A549 (cell line): ENCODE results near the gene LACTB. TPM values are rescaled to one million over a fixed set of nuclear protein-coding genes. Genes with fewer than 3 reads are reported as not detected.

ENCODE experiments used
- ATAC-seq, 2 experiments: fragments of 200-7000 bp in 1 of 2; fragments of >200 bp in 1 of 2; cut with Nextera tagmentation in 1 of 2; cut with Tn5 transposase in 1 of 2; 3 replicates each; pipeline versions ENCODE4 v1.8.0 to v1.9.1; 2018 to 2020; ENCODE audit warnings: mild to moderate bottlenecking in 1 of 2, moderate library complexity in 1 of 2
- CTCF ChIA-PET: fragments of 300-600 bp; sonication (Branson Sonifier 250); formaldehyde crosslinking; extraction: SDS; loops from one replicate; lab custom pipeline; 2021; ENCODE audit warnings: antibody characterized with exemption, inconsistent platforms; lab: Yijun Ruan, JAX
- POLR2A ChIA-PET: fragments of 350-600 bp; formaldehyde crosslinking; extraction: SDS; loops from one replicate; lab custom pipeline; 2021; ENCODE audit warnings: antibody characterized with exemption, inconsistent platforms; lab: Yijun Ruan, JAX
- DNase-seq, 2 experiments: peaks; one replicate each; pipeline versions ENCODE4 v3.0.0 to v3.0.0-alpha.2; 2011 to 2016; ENCODE audit warnings: low read depth in 1 of 2, low spot score in 1 of 2
- FAIRE-seq: peaks from 2 replicates; lab custom pipeline; 2011; peaks lifted over from hg19 to GRCh38; lab: Jason Lieb, UNC
- H3K27ac ChIP-seq, 2 experiments: fragments of >200 bp; sonication (Bioruptor Twin); formaldehyde crosslinking; 3 replicates each; pipeline ENCODE4 v1.5.1; 2016 to 2017
- H3K4me1 ChIP-seq: fragments of >200 bp; sonication (Bioruptor Twin); formaldehyde crosslinking; 3 replicates; pipeline ENCODE4 v1.6.1; 2016
- H3K4me2 ChIP-seq: fragments of >200 bp; sonication (Bioruptor Twin); formaldehyde crosslinking; 3 replicates; pipeline ENCODE4 v1.6.1; 2016
- H3K4me3 ChIP-seq: fragments of >200 bp; sonication (Bioruptor Twin); formaldehyde crosslinking; 3 replicates; pipeline ENCODE4 v1.5.1; 2016
- H3K9me3 ChIP-seq: fragments of >200 bp; sonication (Bioruptor Twin); formaldehyde crosslinking; 3 replicates; pipeline ENCODE4 v1.6.1; 2016
- ATOH8 ChIP-seq: fragments of 250-450 bp; sonication (Bioruptor Pico); IDR thresholded peaks from 2 replicates; pipeline ENCODE4 v1.5.0; 2020; ENCODE audit warnings: low read depth, mild to moderate bottlenecking, moderate library complexity
- BCL3 ChIP-seq: fragments of >200 bp; sonication (Bioruptor Twin); formaldehyde crosslinking; IDR thresholded peaks from 3 replicates; pipeline ENCODE4 v1.6.1; 2016
- CHD4 ChIP-seq: fragments of 200-600 bp; sonication (generic); IDR thresholded peaks from 2 replicates; pipeline ENCODE4 v1.6.1; 2016; ENCODE audit warnings: antibody characterized with exemption, mild to moderate bottlenecking, borderline replicate concordance
- FOSL2 ChIP-seq, 2 experiments: fragments of 450-650 bp in 1 of 2; fragments of >200 bp in 1 of 2; sonication (Bioruptor Twin) in 1 of 2; formaldehyde crosslinking; IDR thresholded peaks; 2 replicates each; pipeline versions ENCODE4 v1.5.0 to v1.6.1; 2016 to 2020; ENCODE audit warnings: mild to moderate bottlenecking in 1 of 2, moderate library complexity in 1 of 2
- FOXS1 ChIP-seq: fragments of 250-450 bp; sonication (Bioruptor Pico); IDR thresholded peaks from 2 replicates; pipeline ENCODE4 v1.5.0; 2020; ENCODE audit warnings: mild to moderate bottlenecking, moderate library complexity
- HEYL ChIP-seq: fragments of 250-450 bp; sonication (Bioruptor Pico); IDR thresholded peaks from 2 replicates; pipeline ENCODE4 v1.8.0; 2021; ENCODE audit warnings: mild to moderate bottlenecking, moderate library complexity
- HOXA7 ChIP-seq: fragments of 250-450 bp; sonication (Bioruptor Pico); IDR thresholded peaks from 2 replicates; pipeline ENCODE4 v1.5.0; 2020; ENCODE audit warnings: mild to moderate bottlenecking, moderate library complexity
- JUN ChIP-seq, 2 experiments: fragments of >200 bp; sonication (Bioruptor Twin); formaldehyde crosslinking; IDR thresholded peaks; 2 replicates in 1 of 2; 3 replicates in 1 of 2; pipeline ENCODE4 v1.6.1; 2016 to 2017
- JUNB ChIP-seq: fragments of >200 bp; sonication (Bioruptor Twin); formaldehyde crosslinking; IDR thresholded peaks from 2 replicates; pipeline ENCODE4 v1.6.1; 2016
- KDM1A ChIP-seq: fragments of 200-600 bp; sonication (generic); IDR thresholded peaks from 2 replicates; pipeline ENCODE4 v1.6.1; 2016; ENCODE audit warnings: low read depth, mild to moderate bottlenecking
- MAX ChIP-seq: IDR thresholded peaks from 2 replicates; pipeline ENCODE4 v1.6.1; 2012
- NFE2L2 ChIP-seq: fragments of 150-350 bp; conservative IDR thresholded peaks from 2 replicates; pipeline ENCODE4 v1.6.1; 2014; ENCODE audit warnings: low read length
- PHF8 ChIP-seq: fragments of 200-600 bp; sonication (generic); IDR thresholded peaks from 2 replicates; pipeline ENCODE4 v1.6.1; 2016; ENCODE audit warnings: low read depth, mild to moderate bottlenecking, antibody characterized with exemption, moderate library complexity, borderline replicate concordance
- POLR2A ChIP-seq: IDR thresholded peaks from 2 replicates; pipeline ENCODE4 v1.6.1; 2012; ENCODE audit warnings: mild to moderate bottlenecking, low read length
- RAD21 ChIP-seq, 2 experiments: fragments of >200 bp in 1 of 2; sonication (Bioruptor Twin) in 1 of 2; formaldehyde crosslinking in 1 of 2; IDR thresholded peaks in 1 of 2; conservative IDR thresholded peaks in 1 of 2; 2 replicates in 1 of 2; 3 replicates in 1 of 2; pipeline ENCODE4 v1.6.1; 2012 to 2018; ENCODE audit warnings: inconsistent platforms in 1 of 2
- RCOR1 ChIP-seq: fragments of 150-350 bp; IDR thresholded peaks from 2 replicates; pipeline ENCODE4 v1.6.1; 2014; ENCODE audit warnings: antibody characterized with exemption, low read length, low read depth
- RFX5 ChIP-seq: fragments of 450-650 bp; IDR thresholded peaks from 2 replicates; pipeline ENCODE4 v1.7.1; 2014; ENCODE audit warnings: antibody characterized with exemption, mild to moderate bottlenecking, moderate library complexity
- TP53 ChIP-seq: fragments of 250-450 bp; sonication (Bioruptor Pico); IDR thresholded peaks from 2 replicates; pipeline ENCODE4 v1.5.0; 2021; ENCODE audit warnings: mild to moderate bottlenecking, moderate library complexity
- ZNF302 ChIP-seq: fragments of 250-450 bp; sonication (Bioruptor Pico); IDR thresholded peaks from 2 replicates; pipeline ENCODE4 v1.9.0; 2021; ENCODE audit warnings: inconsistent platforms, mild to moderate bottlenecking, moderate library complexity
- ZSCAN20 ChIP-seq: fragments of 250-450 bp; sonication (Bioruptor Pico); IDR thresholded peaks from 2 replicates; pipeline ENCODE4 v1.8.0; 2022; ENCODE audit warnings: mild to moderate bottlenecking, moderate library complexity
- WGBS: methylation state at CpG from one replicate; pipeline ENCODE4 v1.1.6; 2017; ENCODE audit errors: missing lambda C conversion rate; 5-methylcytosine and 5-hydroxymethylcytosine counted together
- polyA plus RNA-seq, 4 experiments: library from polyadenylated mRNA; depleted of rRNA in 3 of 4; stranded (reverse); fragments of >200 nt; fragmentation: RNase III in 1 of 4; extraction: RNeasy Plus Mini Kit Qiagen cat#74134 plus additional on column Dnase treatment in 1 of 4; gene quantifications; 2 replicates in 3 of 4; 3 replicates in 1 of 4; pipeline ENCODE4 v1.2.3, GENCODE V29; 2011 to 2017

The LACTB gene
- polyA plus RNA-seq, 2 of the 4 experiments (the other 2 are of a cell fraction) = 56.5 to 59.6 TPM

DNA sequence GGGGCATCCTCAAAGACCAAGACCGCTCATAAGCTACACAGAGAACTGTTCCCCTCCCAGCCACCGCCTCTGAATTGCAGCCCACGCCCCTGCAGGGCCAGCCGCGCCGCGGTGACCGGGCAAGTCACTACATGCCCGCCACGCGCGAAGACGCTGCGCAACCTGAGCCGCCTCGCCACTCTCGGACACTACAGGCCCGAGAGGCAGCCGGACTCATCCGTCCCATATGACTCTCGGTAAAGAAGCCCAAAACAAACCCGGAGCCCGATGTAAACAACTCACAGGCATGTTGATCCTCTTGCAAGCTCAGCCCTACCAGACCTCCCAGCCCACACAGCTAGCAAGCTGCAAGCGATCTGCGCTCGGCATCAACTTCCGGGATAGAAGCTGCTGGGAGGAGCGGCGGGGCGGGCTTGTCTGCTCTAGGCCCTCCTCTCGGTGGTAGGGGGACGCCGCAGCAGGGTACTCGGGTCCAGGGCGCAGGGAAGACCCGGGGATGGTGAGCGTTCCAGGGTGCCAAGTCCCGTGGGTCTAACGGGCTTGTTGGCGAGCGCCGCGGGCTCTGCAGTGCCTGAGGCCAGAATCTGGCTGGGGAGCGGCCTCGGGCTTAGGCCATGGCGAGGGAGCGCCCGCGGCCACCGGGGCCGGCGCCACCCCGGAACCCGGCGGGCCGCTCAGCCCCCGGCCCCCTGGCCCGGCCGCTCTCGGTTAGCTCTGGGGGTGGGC, 35.6 kb downstream of the LACTB start, which contains the start of gene RPS27L (continued):
- TF ChIP-seq MAX (peak; percentile 92), POLR2A (peak; percentile 93), BCL3 (peak; percentile 96), TP53 (CRISPR knock-in tag) (peak; percentile 99), PHF8 (peak; percentile 75), JUN (IDR thresholded peaks at IDR 0.05) (peak; percentile 93 to 99; a peak in 4 of 5 replicates)

GRCh38 chr15:63157891-63158431, 36.3 kb downstream of the LACTB start:
- CTCF ChIA-PET = interaction anchor here (0.7 to 1.9 kb wide), 13 partner anchors 8 to 376 kb away, joined by 3 to 10 read pairs (median 3); partner anchors contain the start of gene APH1B
- Histone ChIP-seq H3K27ac (peak overlapping the region; percentile 95 to 98), H3K4me1 (peaks cover 32% of the 10 kb centered on the region), H3K4me3 (peak overlapping the region; percentile 74), H3K9me3 (no peaks in the 10 kb centered on the region), H3K4me2 (peak overlapping the region; percentile 86)
- FAIRE-seq (no peak), DNase-seq (peak; percentile 86 to 87), ATAC-seq (peak; percentile 82 to 83)
- TF ChIP-seq ZSCAN20 (CRISPR knock-in tag) = no peak
- TF ChIP-seq ATOH8 (CRISPR knock-in tag) = no peak
- TF ChIP-seq RAD21 (conservative IDR thresholded peaks at IDR 0.05 in 1 of 2, IDR thresholded peaks at IDR 0.05 in 1 of 2) = peak in 1 of 2 experiments; percentile 11; a peak in 2 of 5 replicates
- TF ChIP-seq RFX5 = no peak
- no peak for TF ChIP-seq KDM1A
- TF ChIP-seq FOXS1 (CRISPR knock-in tag) = no peak
- peak; percentile 16; the same call in 1 of the 2 replicates for TF ChIP-seq POLR2A
- POLR2A ChIA-PET = interaction anchor here (0.6 to 2.3 kb wide), 26 partner anchors 11 to 442 kb away, joined by 3 to 24 read pairs (median 4); partner anchors contain the start of genes APH1B, RAB8B and USP3
- WGBS = 8% methylated on average over 18 of the region's 18 CpGs

DNA sequence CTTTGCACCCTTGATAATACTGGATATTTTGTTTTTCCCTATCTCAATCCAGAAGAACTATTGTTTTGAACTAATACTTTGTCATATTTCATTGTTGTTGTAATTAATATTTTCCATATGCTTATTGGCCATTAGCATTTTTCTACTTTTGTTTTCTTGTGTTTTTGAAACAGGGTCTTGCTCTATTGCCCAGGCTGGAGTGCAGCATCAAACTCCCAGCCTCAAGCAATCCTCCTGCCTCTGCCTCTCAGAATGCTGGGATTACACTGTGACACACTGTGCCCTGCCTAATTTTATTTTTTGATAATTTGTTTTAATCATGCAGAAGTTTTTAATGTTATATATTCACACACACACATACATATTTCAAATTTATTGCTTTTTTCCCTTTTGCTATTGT, 39.0 kb downstream of the LACTB start:
- no peak overlapping the region for H3K27ac ChIP-seq
- H3K4me2 ChIP-seq = no peak overlapping the region
- no peak for ATAC-seq
- FAIRE-seq = no peak
- H3K9me3 ChIP-seq = no peaks in the 10 kb centered on the region; the same call in 2 of the 3 replicates
- ChIA-PET POLR2A (no interaction called here), CTCF (interaction anchor here (0.9 kb wide), 1 partner anchor 907 kb away, joined by 3 read pairs; no protein-coding TSS in a partner anchor)
- H3K4me3 ChIP-seq = no peak overlapping the region
- no peak for DNase-seq
- peaks cover 7% of the 10 kb centered on the region; the same call in 2 of the 3 replicates for H3K4me1 ChIP-seq
- TF ChIP-seq FOSL2 (IDR thresholded peaks at IDR 0.05) = no peak
- TF ChIP-seq FOSL2 (CRISPR knock-in tag; IDR thresholded peaks at IDR 0.05) = no peak
- TF ChIP-seq RAD21 (conservative IDR thresholded peaks at IDR 0.05 in 1 of 2, IDR thresholded peaks at IDR 0.05 in 1 of 2) = no peak
- no peak for TF ChIP-seq JUNB
- TF ChIP-seq NFE2L2 = no peak
- no peak for TF ChIP-seq CHD4
- no peak for TF ChIP-seq HOXA7
- TF ChIP-seq ZNF302 (CRISPR knock-in tag) = no peak
- TF ChIP-seq HEYL = no peak
- no peak for TF ChIP-seq RCOR1
